Retinal pigment epithelial cell (primary cell): ENCODE data around the gene TOR4A.

ENCODE experiments used
- DNase-seq: peaks from one replicate; pipeline ENCODE4 v3.0.0-alpha.2; 2010; ENCODE audit warnings: low read depth
- H3K4me3 ChIP-seq: 2 replicates; pipeline ENCODE4 v1.5.1; 2011; ENCODE audit warnings: mild to moderate bottlenecking, low read length, control low read depth, moderate library complexity
- TF ChIP-seq, protein P1 (sequence below): conservative IDR thresholded peaks from 2 replicates; pipeline ENCODE4 v1.5.1; 2011; ENCODE audit warnings: low read depth, low read length, control low read depth, inconsistent platforms

The TOR4A gene

DNA sequence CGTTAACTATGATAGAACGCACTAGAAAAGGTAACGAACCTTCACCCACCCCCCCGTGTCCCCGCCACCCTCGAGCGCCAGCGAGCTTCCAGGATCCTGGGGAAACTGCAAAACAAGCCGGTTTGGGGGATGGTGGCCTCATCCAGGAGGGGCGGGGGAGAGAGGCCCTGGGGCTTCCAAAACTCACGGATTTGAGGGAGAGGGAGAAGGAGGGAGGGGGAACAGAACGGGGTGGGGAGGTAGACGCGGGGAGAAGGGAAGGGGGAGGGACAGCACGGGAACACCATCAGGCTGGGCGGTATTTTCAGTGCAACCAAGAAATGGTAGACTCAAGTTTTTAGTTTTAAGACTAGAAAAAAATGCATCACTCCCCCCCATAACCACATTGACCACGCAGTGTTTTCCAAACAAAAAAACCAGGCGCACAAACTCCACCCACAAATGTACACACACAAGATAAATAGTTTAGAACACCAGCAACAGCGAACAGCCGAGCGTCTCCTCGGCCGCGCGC, 23.1 kb downstream of the TOR4A start:
- H3K4me3 ChIP-seq = peak overlapping the region; percentile 50
- DNase-seq = no peak

GRCh38 chr9:137301081-137301947, 23.8 kb downstream of the TOR4A start:
- TF ChIP-seq, protein P1, sequence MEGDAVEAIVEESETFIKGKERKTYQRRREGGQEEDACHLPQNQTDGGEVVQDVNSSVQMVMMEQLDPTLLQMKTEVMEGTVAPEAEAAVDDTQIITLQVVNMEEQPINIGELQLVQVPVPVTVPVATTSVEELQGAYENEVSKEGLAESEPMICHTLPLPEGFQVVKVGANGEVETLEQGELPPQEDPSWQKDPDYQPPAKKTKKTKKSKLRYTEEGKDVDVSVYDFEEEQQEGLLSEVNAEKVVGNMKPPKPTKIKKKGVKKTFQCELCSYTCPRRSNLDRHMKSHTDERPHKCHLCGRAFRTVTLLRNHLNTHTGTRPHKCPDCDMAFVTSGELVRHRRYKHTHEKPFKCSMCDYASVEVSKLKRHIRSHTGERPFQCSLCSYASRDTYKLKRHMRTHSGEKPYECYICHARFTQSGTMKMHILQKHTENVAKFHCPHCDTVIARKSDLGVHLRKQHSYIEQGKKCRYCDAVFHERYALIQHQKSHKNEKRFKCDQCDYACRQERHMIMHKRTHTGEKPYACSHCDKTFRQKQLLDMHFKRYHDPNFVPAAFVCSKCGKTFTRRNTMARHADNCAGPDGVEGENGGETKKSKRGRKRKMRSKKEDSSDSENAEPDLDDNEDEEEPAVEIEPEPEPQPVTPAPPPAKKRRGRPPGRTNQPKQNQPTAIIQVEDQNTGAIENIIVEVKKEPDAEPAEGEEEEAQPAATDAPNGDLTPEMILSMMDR = no peak
- H3K4me3 ChIP-seq = peak overlapping the region; percentile 50
- no peak for DNase-seq

More for the DNA sequence above, 23.1 kb downstream of the TOR4A start:
- TF ChIP-seq, protein P1 = no peak

GRCh38 chr9:137302118-137302448, 24.6 kb downstream of the TOR4A start, which contains the start of gene NRARP:
Gene NRARP, minus strand, starts transcription at chr9:137302271. Its CDS starts 343 bp downstream, at chr9:137301928.
- H3K4me3 ChIP-seq = peak within 1 kb of the TSS; percentile 50
- no peak for DNase-seq
- TF ChIP-seq, protein P1 = no peak

DNA sequence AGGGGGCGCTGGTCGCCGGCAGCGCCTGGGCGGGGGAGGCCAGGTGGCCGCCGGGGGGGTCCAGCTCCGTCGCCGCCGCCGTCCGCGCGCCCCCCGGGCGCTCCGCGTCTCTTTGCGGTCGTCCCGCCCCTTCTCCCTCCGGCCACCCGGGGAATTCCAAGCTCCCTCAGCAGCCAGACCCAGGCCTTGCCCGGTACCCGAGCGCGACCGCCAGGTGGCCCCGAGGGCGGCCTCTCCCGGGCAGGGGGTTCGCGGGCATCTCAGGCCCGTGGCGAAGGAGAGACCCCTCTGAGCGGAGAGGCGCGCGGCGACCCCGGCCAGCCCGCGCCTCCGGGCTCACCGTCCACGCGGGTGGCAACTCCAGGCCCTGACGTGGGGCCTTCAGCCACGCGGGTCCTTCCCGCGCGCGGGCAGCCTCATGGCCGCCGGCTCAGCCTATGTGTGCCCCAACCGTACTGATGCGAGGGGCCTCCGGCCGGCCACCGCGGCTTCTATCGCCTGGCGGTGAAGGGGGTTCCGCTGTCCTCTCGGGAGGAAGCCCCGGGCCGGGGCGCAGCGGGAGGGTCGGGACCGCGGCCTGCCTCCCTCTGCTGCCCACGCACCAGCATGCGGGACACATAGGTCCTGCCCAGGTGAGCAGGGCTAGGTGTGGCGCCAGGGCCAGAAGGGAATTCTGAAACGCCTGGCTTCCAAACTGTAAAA, 25.1 kb downstream of the TOR4A start:
- DNase-seq = no peak
- TF ChIP-seq, protein P1 = peak; percentile 64
- H3K4me3 ChIP-seq = peak overlapping the region; percentile 34

GRCh38 chr9:137303151-137303892, 25.8 kb downstream of the TOR4A start:
- TF ChIP-seq, protein P1 = no peak
- no peak overlapping the region for H3K4me3 ChIP-seq
- no peak for DNase-seq

- DNase-seq = no peak
Observed at GRCh38 chr9:137303893-137304382, 26.4 kb downstream of the TOR4A start.

More at GRCh38 chr9:137303893-137304382, 26.4 kb downstream of the TOR4A start:
- no peak overlapping the region for H3K4me3 ChIP-seq
- TF ChIP-seq, protein P1 = no peak
